Measurements from ENCODE around the gene RUSF1.
"Not testable (repeated sequence)": the region's sequence is repeated elsewhere in the genome, so short reads cannot be mapped to it uniquely, and the experiment has no call there.

Gene RUSF1

GRCh38 chr16:31507929-31508705, at the start of gene RUSF1:
TSS of gene RUSF1 (minus strand) at chr16:31508391. CDS start at chr16:31508373, 18 bp downstream.
- DNase-seq (ENCODE audit: low spot score) = peak; percentile 89

- no peak for DNase-seq (ENCODE audit: low spot score)
Measured at GRCh38 chr16:31542763-31543162, 34.6 kb upstream of the RUSF1 start.

GRCh38 chr16:31539762-31540161, 31.6 kb upstream of the RUSF1 start:
- DNase-seq (ENCODE audit: low spot score) = not testable (repeated sequence)

- not testable (repeated sequence) for DNase-seq (ENCODE audit: low spot score)
Measured at GRCh38 chr16:31538243-31538598, 30.0 kb upstream of the RUSF1 start.

GRCh38 chr16:31537362-31538242, 29.4 kb upstream of the RUSF1 start:
- DNase-seq (ENCODE audit: low spot score) = no peak

- DNase-seq (ENCODE audit: low spot score) = no peak
Measured at GRCh38 chr16:31536804-31537361, 28.7 kb upstream of the RUSF1 start.

- DNase-seq (ENCODE audit: low spot score) = no peak
Measured at GRCh38 chr16:31535737-31536136, 27.5 kb upstream of the RUSF1 start.

- no peak for DNase-seq (ENCODE audit: low spot score)
Measured at GRCh38 chr16:31532896-31533295, 24.7 kb upstream of the RUSF1 start.

GRCh38 chr16:31532120-31532519, 23.9 kb upstream of the RUSF1 start:
- no peak for DNase-seq (ENCODE audit: low spot score)

GRCh38 chr16:31531096-31531495, 22.9 kb upstream of the RUSF1 start:
- DNase-seq (ENCODE audit: low spot score) = no peak

GRCh38 chr16:31530405-31530804, 22.2 kb upstream of the RUSF1 start:
- no peak for DNase-seq (ENCODE audit: low spot score)

GRCh38 chr16:31529937-31530312, 21.7 kb upstream of the RUSF1 start:
- DNase-seq (ENCODE audit: low spot score) = no peak

GRCh38 chr16:31529108-31529936, 21.1 kb upstream of the RUSF1 start:
- DNase-seq (ENCODE audit: low spot score) = no peak

GRCh38 chr16:31528523-31529107, 20.4 kb upstream of the RUSF1 start:
- no peak for DNase-seq (ENCODE audit: low spot score)

GRCh38 chr16:31527734-31528274, 19.6 kb upstream of the RUSF1 start, which contains the start of gene AHSP:
TSS of gene AHSP (plus strand) at chr16:31527900. CDS start at chr16:31528140, 240 bp downstream.
- DNase-seq (ENCODE audit: low spot score) = no peak

- DNase-seq (ENCODE audit: low spot score) = no peak
Measured at GRCh38 chr16:31525113-31525512, 16.9 kb upstream of the RUSF1 start.

GRCh38 chr16:31523768-31524167, 15.6 kb upstream of the RUSF1 start:
- not testable (repeated sequence) for DNase-seq (ENCODE audit: low spot score)

- no peak for DNase-seq (ENCODE audit: low spot score)
Measured at GRCh38 chr16:31522071-31522470, 13.9 kb upstream of the RUSF1 start.

GRCh38 chr16:31521368-31521767, 13.2 kb upstream of the RUSF1 start:
- no peak for DNase-seq (ENCODE audit: low spot score)

- DNase-seq (ENCODE audit: low spot score) = no peak
Measured at GRCh38 chr16:31519759-31520431, 11.7 kb upstream of the RUSF1 start.

All from cerebellar cortex (tissue), 1 donor.